H1 (cell line): ENCODE measurements around the gene ATOH8. TPM values are rescaled to one million over a fixed set of nuclear protein-coding genes. Genes with fewer than 3 reads are reported as not detected.

Experiments
- CTCF ChIA-PET: fragments of 300-600 bp; sonication (Branson Sonifier 250); formaldehyde crosslinking; loops from one replicate; lab custom pipeline; 2021; ENCODE audit not compliant: partially characterized antibody; lab: Charles Lee
- POLR2A ChIA-PET: fragments of 300-600 bp; sonication (Branson Sonifier 250); formaldehyde crosslinking; loops from one replicate; lab custom pipeline; 2021; ENCODE audit warnings: inconsistent platforms; ENCODE audit not compliant: partially characterized antibody; lab: Charles Lee
- DNase-seq, 2 experiments: peaks; one replicate each; pipeline versions ENCODE4 v3.0.0 to v3.0.0-alpha.2; 2010 to 2022; ENCODE audit warnings: low spot score in 2 of 2, low read depth in 1 of 2, mixed read lengths in 1 of 2
- FAIRE-seq: peaks from 2 replicates; lab custom pipeline; 2011; peaks lifted over from hg19 to GRCh38; lab: Jason Lieb, UNC
- H2AFZ ChIP-seq: 2 replicates; pipeline ENCODE4 v1.8.1; 2012; ENCODE audit warnings: low read length, inconsistent platforms
- H2AK5ac ChIP-seq: 2 replicates; pipeline ENCODE4 v1.6.1; 2013; ENCODE audit warnings: low read depth, low read length
- H2BK120ac ChIP-seq: replicated peaks from 2 replicates; pipeline ENCODE3; 2013; ENCODE audit warnings: low read depth, low read length, inconsistent platforms
- H2BK12ac ChIP-seq: 2 replicates; pipeline ENCODE4 v1.6.1; 2013; ENCODE audit warnings: low read depth, low read length
- H2BK15ac ChIP-seq: 2 replicates; pipeline ENCODE4 v1.6.1; 2013; ENCODE audit warnings: low read length
- H2BK20ac ChIP-seq: 2 replicates; pipeline ENCODE4 v1.6.1; 2013; ENCODE audit warnings: low read length
- H2BK5ac ChIP-seq: 2 replicates; pipeline ENCODE4 v1.6.1; 2013; ENCODE audit warnings: low read depth, low read length
- H3K14ac ChIP-seq: 2 replicates; pipeline ENCODE4 v1.6.1; 2013; ENCODE audit warnings: inconsistent platforms; ENCODE audit not compliant: insufficient read length
- H3K18ac ChIP-seq: 2 replicates; pipeline ENCODE4 v1.6.1; 2013; ENCODE audit warnings: low read length; ENCODE audit errors: extremely low read depth
- H3K23ac ChIP-seq: 2 replicates; pipeline ENCODE4 v1.6.1; 2013; ENCODE audit warnings: inconsistent platforms; ENCODE audit not compliant: insufficient read length
- H3K23me2 ChIP-seq: 2 replicates; pipeline ENCODE4 v1.6.1; 2013; ENCODE audit warnings: low read depth, low read length
- H3K27ac ChIP-seq: 2 replicates; pipeline ENCODE4 v1.6.1; 2011; ENCODE audit warnings: low read depth, low read length, inconsistent platforms
- H3K27me3 ChIP-seq, 4 experiments: replicated peaks in 1 of 4; 1 replicate in 1 of 4; 2 replicates in 3 of 4; pipeline versions ENCODE4 v1.6.1 to v1.8.1; 2011 to 2013; ENCODE audit warnings: low read length in 3 of 4, mild to moderate bottlenecking in 3 of 4, inconsistent platforms in 2 of 4, mixed read lengths in 2 of 4, moderate library complexity in 1 of 4; ENCODE audit not compliant: control insufficient read depth in 3 of 4, insufficient read depth in 3 of 4; ENCODE audit errors: extremely low read depth in 1 of 4
- H3K36me3 ChIP-seq, 4 experiments: 2 replicates each; pipeline versions ENCODE4 v1.6.1 to v1.8.1; 2011 to 2013; ENCODE audit warnings: mild to moderate bottlenecking in 4 of 4, low read length in 3 of 4, moderate library complexity in 2 of 4, control low read depth in 1 of 4, inconsistent platforms in 1 of 4; ENCODE audit not compliant: insufficient read depth in 4 of 4, control insufficient read depth in 2 of 4
- H3K4ac ChIP-seq: replicated peaks from 2 replicates; pipeline ENCODE3; 2013; ENCODE audit warnings: low read length, low read depth, mixed read lengths, inconsistent platforms; ENCODE audit not compliant: insufficient read length
- H3K4me1 ChIP-seq, 4 experiments: replicated peaks in 1 of 4; 1 replicate in 1 of 4; 2 replicates in 3 of 4; pipeline versions ENCODE4 v1.6.1 to v1.8.1; 2011 to 2013; ENCODE audit warnings: low read length in 3 of 4, inconsistent platforms in 2 of 4, mixed read lengths in 1 of 4; ENCODE audit not compliant: insufficient read depth in 4 of 4, control insufficient read depth in 3 of 4
- H3K4me2 ChIP-seq, 2 experiments: 2 replicates each; pipeline versions ENCODE4 v1.6.1 to v1.8.1; 2011 to 2013; ENCODE audit warnings: low read depth in 2 of 2, low read length in 2 of 2, control low read depth in 1 of 2, inconsistent platforms in 1 of 2, mild to moderate bottlenecking in 1 of 2; ENCODE audit not compliant: insufficient read depth in 1 of 2
- H3K4me3 ChIP-seq, 4 experiments: fragments of 200-600, 300-600 bp in 1 of 4; sonication (generic), shearing (Covaris generic), sonication (Bioruptor Twin) in 1 of 4; 2 replicates each; pipeline versions ENCODE4 v1.5.1 to v1.8.1; 2011 to 2016; ENCODE audit warnings: low read length in 4 of 4, low read depth in 3 of 4, control low read depth in 2 of 4, inconsistent platforms in 2 of 4, mild to moderate bottlenecking in 2 of 4, mixed read lengths in 1 of 4, moderate library complexity in 1 of 4; ENCODE audit not compliant: insufficient read depth in 2 of 4; ENCODE audit errors: extremely low read depth in 1 of 4
- H3K56ac ChIP-seq: replicated peaks from 2 replicates; pipeline ENCODE3; 2013; ENCODE audit warnings: low read depth, mild to moderate bottlenecking, mixed read lengths, low read length, inconsistent platforms; ENCODE audit not compliant: insufficient read length
- H3K79me1 ChIP-seq: 2 replicates; pipeline ENCODE4 v1.6.1; 2013; ENCODE audit warnings: low read depth, low read length, control low read depth
- H3K79me2 ChIP-seq, 2 experiments: 2 replicates each; pipeline versions ENCODE4 v1.6.1 to v1.8.1; 2012 to 2013; ENCODE audit warnings: low read length in 2 of 2, mild to moderate bottlenecking in 2 of 2, inconsistent platforms in 1 of 2; ENCODE audit not compliant: insufficient read depth in 2 of 2, control insufficient read depth in 1 of 2
- H3K9ac ChIP-seq, 4 experiments: replicated peaks in 1 of 4; 1 replicate in 1 of 4; 2 replicates in 3 of 4; pipeline versions ENCODE4 v1.6.1 to v1.8.1; 2011 to 2013; ENCODE audit warnings: low read depth in 3 of 4, low read length in 3 of 4, control low read depth in 2 of 4, mild to moderate bottlenecking in 2 of 4, moderate library complexity in 2 of 4, inconsistent platforms in 1 of 4; ENCODE audit errors: extremely low read depth in 1 of 4
- H3K9me3 ChIP-seq, 2 experiments: 2 replicates each; pipeline versions ENCODE4 v1.6.1 to v1.8.1; 2012 to 2013; ENCODE audit warnings: mild to moderate bottlenecking in 2 of 2, moderate library complexity in 2 of 2, control low read depth in 1 of 2, inconsistent platforms in 1 of 2, low read depth in 1 of 2, low read length in 1 of 2, mixed read lengths in 1 of 2; ENCODE audit not compliant: insufficient read depth in 2 of 2
- H4K20me1 ChIP-seq, 2 experiments: replicated peaks in 1 of 2; 2 replicates each; pipeline versions ENCODE3 to v1.8.1; 2011 to 2013; ENCODE audit warnings: inconsistent platforms in 2 of 2, low read length in 2 of 2, mild to moderate bottlenecking in 1 of 2; ENCODE audit not compliant: insufficient read depth in 2 of 2, control insufficient read depth in 1 of 2
- H4K5ac ChIP-seq: 2 replicates; pipeline ENCODE4 v1.6.1; 2013; ENCODE audit warnings: low read length, low read depth, mixed read lengths, inconsistent platforms; ENCODE audit not compliant: insufficient read length
- H4K8ac ChIP-seq: 2 replicates; pipeline ENCODE4 v1.8.0; 2013; ENCODE audit warnings: mild to moderate bottlenecking, moderate library complexity, low read length, inconsistent platforms; ENCODE audit not compliant: insufficient read depth; ENCODE audit errors: extremely low read depth
- H4K91ac ChIP-seq: replicated peaks from 2 replicates; pipeline ENCODE3; 2013; ENCODE audit warnings: low read length, mixed read lengths, inconsistent platforms; ENCODE audit not compliant: insufficient read length
- CEBPB ChIP-seq: IDR thresholded peaks from 2 replicates; pipeline ENCODE4 v1.6.1; 2012; ENCODE audit warnings: low read depth, low read length
- CHD1 ChIP-seq: IDR thresholded peaks from 2 replicates; pipeline ENCODE4 v1.6.1; 2012; ENCODE audit warnings: low read depth, low read length, improper control_type of control experiment
- NANOG ChIP-seq: IDR thresholded peaks from 2 replicates; pipeline ENCODE4 v1.6.1; 2011; ENCODE audit warnings: low read length, low read depth, mild to moderate bottlenecking, inconsistent platforms; ENCODE audit not compliant: insufficient read depth, poor library complexity, severe bottlenecking
- TAF1 ChIP-seq: IDR thresholded peaks from 2 replicates; pipeline ENCODE4 v1.6.1; 2011; ENCODE audit warnings: mild to moderate bottlenecking, low read depth, low read length
- WGBS, 2 experiments: shearing (Covaris generic) in 1 of 2; methylation state at CpG; one replicate each; pipeline versions ENCODE4 v1.1.6 to v1.1.7; 2013 to 2015; ENCODE audit warnings: low lambda C conversion rate in 2 of 2, mixed read lengths in 2 of 2, inconsistent platforms in 1 of 2, low coverage in 1 of 2, missing lambda C conversion rate in 1 of 2; ENCODE audit not compliant: insufficient replicate concordance in 2 of 2, insufficient coverage in 1 of 2, insufficient read length in 1 of 2; ENCODE audit errors: extremely low coverage in 1 of 2, missing lambda C conversion rate in 1 of 2; 5-methylcytosine and 5-hydroxymethylcytosine counted together
- polyA plus RNA-seq, 7 experiments: library from polyadenylated mRNA; depleted of rRNA in 3 of 7; stranded (reverse) in 5 of 7; unstranded in 2 of 7; fragments of >200 nt in 5 of 7; fragments of 200-250 nt in 2 of 7; gene quantifications; 1 replicate in 5 of 7; 2 replicates in 1 of 7; 4 replicates in 1 of 7; pipeline versions ENCODE4 v1.2.1 to v1.2.3, GENCODE V29; 2011 to 2013; ENCODE audit warnings: missing spikeins in 2 of 7, mixed read lengths in 2 of 7
- total RNA-seq: library from RNA; stranded (reverse); fragmentation: NEBNext Ultra II Directional; extraction: Animal tissue kit (Norgen Biotek cat#: 25700); gene quantifications from 2 replicates; pipeline ENCODE4 v1.2.1, GENCODE V29; 2021

ATOH8 gene
- total and polyA plus RNA-seq, 2 of the 8 experiments (the other 6 are each of a cell fraction or from before 2014, with no cell fraction given), result 0.50 to 0.53 TPM

DNA sequence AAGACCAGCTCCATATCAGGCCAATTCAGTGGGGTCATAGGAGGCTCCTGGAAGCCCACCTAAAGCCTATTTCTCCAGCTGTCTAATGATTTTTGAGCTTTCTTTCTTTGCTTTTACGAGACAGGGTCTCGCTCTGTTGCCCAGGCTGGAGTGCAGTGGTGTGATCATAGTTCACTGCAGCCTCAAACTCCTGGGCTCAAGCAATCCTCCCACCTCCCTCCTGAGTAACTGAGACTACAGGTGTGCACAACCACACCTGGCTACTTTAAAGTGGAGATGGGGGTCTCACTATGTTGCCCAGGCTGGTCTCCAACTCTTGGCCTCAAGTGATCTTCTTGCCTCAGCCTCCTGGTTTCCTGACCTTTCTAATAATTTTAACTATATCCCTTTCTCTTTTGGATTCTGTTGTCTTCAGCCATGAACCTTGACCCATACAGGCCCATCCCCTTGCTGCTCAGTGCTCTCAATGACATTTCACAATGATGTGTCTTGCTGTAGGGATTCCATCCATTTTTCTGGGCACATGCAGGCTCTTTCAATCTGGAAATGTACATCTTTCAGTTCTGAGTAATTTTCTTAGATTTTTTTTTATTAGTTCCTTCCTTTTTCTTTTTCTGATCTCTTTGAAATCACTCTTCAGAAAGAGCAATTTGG, 30.0 kb upstream of the ATOH8 start:
- Histone ChIP-seq H4K5ac (no peak overlapping the region), H3K4me1 (no peaks in the 10 kb centered on the region), H2BK12ac (no peak overlapping the region), H2BK15ac (no peak overlapping the region), H3K79me2 (no peaks in the 10 kb centered on the region), H4K8ac (no peak overlapping the region), H3K18ac (no peak overlapping the region), H2BK20ac (no peak overlapping the region), H3K79me1 (no peaks in the 10 kb centered on the region), H3K27me3 (no peaks in the 10 kb centered on the region), H2AFZ (no peak overlapping the region), H3K14ac (no peak overlapping the region), H4K20me1 (no peaks in the 10 kb centered on the region), H3K36me3 (no peaks in the 10 kb centered on the region), H3K27ac (no peak overlapping the region), H3K23me2 (no peaks in the 10 kb centered on the region), H3K4me3 (no peak overlapping the region), H3K4ac (no peak overlapping the region), H2BK120ac (no peak overlapping the region), H4K91ac (no peak overlapping the region), H3K4me2 (no peak overlapping the region), H2BK5ac (no peak overlapping the region), H3K9ac (no peak overlapping the region), H3K9me3 (no peaks in the 10 kb centered on the region), H3K23ac (no peak overlapping the region), H2AK5ac (no peak overlapping the region), H3K56ac (no peak overlapping the region)
- TF ChIP-seq TAF1 (no peak), NANOG (no peak), CEBPB (no peak), CHD1 (no peak)
- CTCF ChIA-PET, result interaction anchor here (0.8 to 5.4 kb wide), 26 partner anchors 10 to 96 kb away, joined by 3 to 55 read pairs (median 6); no protein-coding TSS in a partner anchor
- DNase-seq (no peak), FAIRE-seq (no peak)
- WGBS, 2 experiments, result 100% methylated on average over 2 of the region's 2 CpGs; no CpG with 5 or more reads in 1 of the 2 experiments
- POLR2A ChIA-PET, result interaction anchor here (0.9 kb wide), 1 partner anchor 13 kb away, joined by 3 read pairs; no protein-coding TSS in a partner anchor
